Nephron progenitor cell (in vitro differentiated cells): ENCODE measurements around the gene TKTL1.

Experiments used
- DNase-seq: peaks from one replicate; pipeline ENCODE4 v3.0.0; 2021
- H3K27ac Mint-ChIP-seq: 2 replicates; pipeline ENCODE4 v1.8.0; 2021; ENCODE audit warnings: mild to moderate bottlenecking, moderate library complexity, mixed read lengths
- H3K27me3 Mint-ChIP-seq: 2 replicates; pipeline ENCODE4 v1.8.0; 2021; ENCODE audit warnings: mild to moderate bottlenecking, low read depth, mixed read lengths; ENCODE audit not compliant: poor library complexity
- H3K36me3 Mint-ChIP-seq: 2 replicates; pipeline ENCODE4 v1.8.0; 2021; ENCODE audit warnings: low read depth, mixed read lengths
- H3K4me1 Mint-ChIP-seq: 2 replicates; pipeline ENCODE4 v1.8.0; 2021; ENCODE audit warnings: mixed read lengths
- H3K4me3 Mint-ChIP-seq: 2 replicates; pipeline ENCODE4 v1.8.0; 2021; ENCODE audit warnings: mild to moderate bottlenecking, moderate library complexity, mixed read lengths
- H3K9me3 Mint-ChIP-seq: 2 replicates; pipeline ENCODE4 v1.8.0; 2021; ENCODE audit warnings: mild to moderate bottlenecking, moderate library complexity, mixed read lengths
- CTCF ChIP-seq: fragments of 200-600 bp; sonication (generic); IDR thresholded peaks from 2 replicates; pipeline ENCODE4 v1.5.0; 2021; ENCODE audit warnings: antibody characterized with exemption

TKTL1 gene

DNA sequence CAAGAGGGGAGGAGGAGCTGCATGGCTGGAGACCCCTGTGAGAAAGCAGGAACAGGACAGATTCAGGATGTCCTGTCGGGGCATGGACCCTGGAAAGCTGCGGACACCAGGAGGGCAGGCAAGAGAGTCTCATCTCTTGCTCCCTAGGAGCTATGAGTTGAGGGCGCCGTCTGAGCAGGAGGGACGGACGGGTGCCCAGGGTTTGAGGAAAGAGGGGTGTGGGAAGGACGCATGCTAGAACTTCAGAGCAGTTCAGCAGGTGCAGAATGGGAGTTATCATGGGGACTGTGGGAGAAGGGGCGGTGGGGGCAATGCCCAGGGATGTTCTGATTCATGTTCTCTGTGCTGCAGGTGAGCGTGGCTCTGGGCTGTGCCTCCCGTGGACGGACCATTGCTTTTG lies 24.8 kb downstream of the TKTL1 start:
- H3K4me3 Mint-ChIP-seq = no peak overlapping the region
- H3K9me3 Mint-ChIP-seq = peaks cover 65% of the 10 kb centered on the region
- no peak overlapping the region for H3K27ac Mint-ChIP-seq
- H3K36me3 Mint-ChIP-seq = no peaks in the 10 kb centered on the region
- peaks cover 23% of the 10 kb centered on the region for H3K4me1 Mint-ChIP-seq
- H3K27me3 Mint-ChIP-seq = peaks cover 21% of the 10 kb centered on the region
- no peak for TF ChIP-seq CTCF
- DNase-seq = no peak

DNA sequence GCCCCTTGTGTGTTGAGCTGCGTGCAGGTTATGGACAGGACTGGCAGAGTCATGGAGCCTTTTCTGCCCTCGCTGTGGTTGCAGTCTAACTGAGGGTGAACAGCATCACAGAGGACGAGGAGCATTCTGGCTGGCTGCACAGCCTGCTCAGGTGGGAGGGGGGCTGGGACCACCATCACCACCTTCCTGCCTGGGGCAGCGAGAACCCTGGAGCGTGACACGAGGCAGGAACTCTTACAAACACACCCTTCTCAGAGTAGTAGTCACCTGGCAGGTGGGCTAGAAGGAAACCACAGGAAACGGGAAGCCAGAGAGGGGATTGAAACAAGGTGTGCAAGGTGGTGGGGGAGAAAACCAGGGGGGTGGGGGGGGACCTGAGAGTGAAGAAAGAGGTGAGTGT lies 25.6 kb downstream of the TKTL1 start:
- H3K4me3 Mint-ChIP-seq = no peak overlapping the region
- H3K27me3 Mint-ChIP-seq = peaks cover 21% of the 10 kb centered on the region
- no peaks in the 10 kb centered on the region for H3K36me3 Mint-ChIP-seq
- no peak overlapping the region for H3K27ac Mint-ChIP-seq
- DNase-seq = no peak
- H3K9me3 Mint-ChIP-seq = peaks cover 69% of the 10 kb centered on the region
- no peak for TF ChIP-seq CTCF
- peaks cover 31% of the 10 kb centered on the region for H3K4me1 Mint-ChIP-seq

DNA sequence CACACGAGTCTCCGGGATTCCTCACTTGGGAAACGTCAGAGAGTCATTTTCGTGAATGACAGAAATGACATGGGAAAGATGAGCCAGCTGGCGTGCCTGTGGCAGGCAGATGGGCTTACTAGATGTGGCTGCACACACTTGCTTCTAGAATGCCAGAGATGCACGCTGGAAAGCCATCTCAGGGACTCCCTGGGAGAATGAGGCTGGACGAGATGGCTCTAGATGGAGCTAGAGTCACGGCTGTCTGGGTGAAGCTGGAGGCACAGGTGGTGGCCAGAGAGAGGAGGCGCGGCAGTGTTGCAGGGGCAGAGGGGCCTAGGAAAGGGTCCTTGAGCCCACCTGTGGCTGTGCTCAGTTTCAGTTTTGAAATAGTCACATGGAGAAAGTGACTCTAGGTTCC lies 26.0 kb downstream of the TKTL1 start:
- Mint-ChIP-seq H3K36me3 (no peaks in the 10 kb centered on the region), H3K27ac (no peak overlapping the region), H3K4me1 (peaks cover 35% of the 10 kb centered on the region), H3K4me3 (no peak overlapping the region), H3K27me3 (peaks cover 21% of the 10 kb centered on the region), H3K9me3 (peaks cover 73% of the 10 kb centered on the region)
- TF ChIP-seq CTCF = no peak
- DNase-seq = no peak

DNA sequence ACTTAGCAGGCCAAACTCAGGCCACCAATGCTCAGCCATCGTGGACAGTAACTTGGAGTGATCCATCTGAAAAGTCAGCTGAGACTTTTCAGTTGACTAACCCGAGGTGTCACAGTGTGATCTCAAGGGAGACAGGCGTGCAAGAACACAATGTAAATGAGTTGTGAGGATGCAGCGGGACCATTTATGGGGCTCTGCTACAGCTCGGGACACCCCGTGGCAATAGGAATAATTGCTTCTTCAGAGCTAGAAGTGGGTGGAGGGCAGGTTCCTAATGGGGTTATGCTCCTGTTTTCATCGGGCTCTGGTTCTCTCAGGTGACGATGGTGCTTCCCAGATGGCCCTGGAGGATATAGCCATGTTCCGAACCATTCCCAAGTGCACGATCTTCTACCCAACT lies 27.3 kb downstream of the TKTL1 start:
- no peak overlapping the region for H3K4me3 Mint-ChIP-seq
- TF ChIP-seq CTCF = no peak
- H3K36me3 Mint-ChIP-seq = no peaks in the 10 kb centered on the region
- peaks cover 21% of the 10 kb centered on the region for H3K27me3 Mint-ChIP-seq
- H3K27ac Mint-ChIP-seq = no peak overlapping the region
- H3K4me1 Mint-ChIP-seq = peaks cover 39% of the 10 kb centered on the region
- peaks cover 74% of the 10 kb centered on the region for H3K9me3 Mint-ChIP-seq
- no peak for DNase-seq

GRCh38 chrX:154323537-154323936 lies 27.9 kb downstream of the TKTL1 start:
- Mint-ChIP-seq H3K9me3 (peaks cover 78% of the 10 kb centered on the region), H3K27me3 (peaks cover 20% of the 10 kb centered on the region), H3K36me3 (no peaks in the 10 kb centered on the region), H3K4me3 (no peak overlapping the region), H3K4me1 (peaks cover 39% of the 10 kb centered on the region), H3K27ac (no peak overlapping the region)
- no peak for DNase-seq
- no peak for TF ChIP-seq CTCF

DNA sequence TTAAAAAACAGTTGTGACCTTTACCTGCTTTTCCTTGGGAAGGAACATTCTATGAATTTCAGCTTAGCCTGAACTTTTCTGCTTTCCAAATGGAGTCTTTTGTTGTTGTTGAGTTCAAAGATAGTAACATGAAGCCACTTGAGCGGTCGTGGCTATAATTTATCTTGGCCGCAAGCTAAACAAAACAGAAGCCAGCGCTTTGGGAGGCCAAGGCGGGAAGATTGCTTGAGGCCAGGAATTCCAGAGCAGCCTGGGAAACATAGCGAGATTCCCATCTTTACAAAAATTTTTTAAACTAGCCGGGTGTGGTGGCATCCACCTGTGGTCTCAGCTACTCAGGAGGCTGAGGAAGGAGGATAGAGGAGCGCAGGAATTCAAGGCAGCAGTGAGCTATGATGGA lies 29.9 kb downstream of the TKTL1 start:
- peak; percentile 25 for DNase-seq
- Mint-ChIP-seq H3K27ac (peak overlapping the region; percentile 89), H3K4me1 (peaks cover 48% of the 10 kb centered on the region), H3K4me3 (peak overlapping the region; percentile 68), H3K36me3 (no peaks in the 10 kb centered on the region), H3K27me3 (peaks cover 22% of the 10 kb centered on the region), H3K9me3 (peaks cover 69% of the 10 kb centered on the region)
- TF ChIP-seq CTCF = no peak
